ENCODE results near the gene PPP6R1.

Gene PPP6R1

DNA sequence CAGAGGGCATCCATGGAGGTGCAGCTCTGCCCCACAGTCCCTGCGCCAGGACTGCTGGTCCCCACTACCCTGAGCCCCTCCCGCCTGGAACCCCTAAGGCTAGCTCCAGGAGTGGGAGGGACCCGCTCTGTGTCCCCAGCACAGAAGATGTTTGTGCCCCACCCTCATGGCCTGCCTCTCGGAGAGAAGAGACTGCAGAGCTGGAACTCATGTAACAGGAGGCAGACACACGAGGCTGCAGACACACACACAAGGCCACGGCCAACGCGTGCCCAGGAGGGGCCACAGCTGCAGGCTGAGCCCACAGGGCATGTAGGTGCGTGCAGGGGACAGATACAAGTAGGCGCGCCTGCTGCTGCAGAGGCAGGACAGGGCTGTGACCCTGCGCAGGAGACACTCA is 19.8 kb downstream of the PPP6R1 start:
- TF ChIP-seq NFIC (IDR thresholded peaks at IDR 0.05), result no peak

DNA sequence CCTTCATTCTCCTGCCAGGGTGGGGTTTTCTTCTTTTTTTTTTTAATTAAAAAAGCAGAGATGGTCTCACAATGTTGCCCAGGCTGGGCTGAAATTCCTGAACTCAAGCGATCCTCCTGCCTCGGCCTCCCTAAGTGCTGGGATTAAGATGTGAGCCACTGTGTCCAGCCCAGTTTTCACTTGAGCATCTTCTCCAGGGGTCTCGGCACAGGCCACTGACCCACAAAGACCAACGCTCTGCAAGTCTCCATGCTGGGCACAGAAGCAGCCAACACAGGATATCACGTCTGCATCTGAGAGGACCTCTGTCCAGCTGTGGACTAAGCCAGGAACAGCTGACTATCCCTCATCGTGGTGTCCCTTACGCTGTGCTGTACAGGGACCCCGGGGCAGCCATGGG is 20.8 kb downstream of the PPP6R1 start:
- TF ChIP-seq NFIC (IDR thresholded peaks at IDR 0.05), result no peak
- no peak for TF ChIP-seq EGR1 (IDR thresholded peaks at IDR 0.05)
- TF ChIP-seq RAD21 (IDR thresholded peaks at IDR 0.05; ENCODE audit: low read depth), result no peak
- TF ChIP-seq, protein P1, sequence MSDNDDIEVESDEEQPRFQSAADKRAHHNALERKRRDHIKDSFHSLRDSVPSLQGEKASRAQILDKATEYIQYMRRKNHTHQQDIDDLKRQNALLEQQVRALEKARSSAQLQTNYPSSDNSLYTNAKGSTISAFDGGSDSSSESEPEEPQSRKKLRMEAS (IDR thresholded peaks at IDR 0.05), result no peak
- no peak for TF ChIP-seq YY1 (IDR thresholded peaks at IDR 0.05; ENCODE audit: low read depth)
- no peak for TF ChIP-seq TAF1 (IDR thresholded peaks at IDR 0.05; ENCODE audit: low read depth)
- no peak for TF ChIP-seq TEAD4 (IDR thresholded peaks at IDR 0.05)
- TF ChIP-seq, protein P2, sequence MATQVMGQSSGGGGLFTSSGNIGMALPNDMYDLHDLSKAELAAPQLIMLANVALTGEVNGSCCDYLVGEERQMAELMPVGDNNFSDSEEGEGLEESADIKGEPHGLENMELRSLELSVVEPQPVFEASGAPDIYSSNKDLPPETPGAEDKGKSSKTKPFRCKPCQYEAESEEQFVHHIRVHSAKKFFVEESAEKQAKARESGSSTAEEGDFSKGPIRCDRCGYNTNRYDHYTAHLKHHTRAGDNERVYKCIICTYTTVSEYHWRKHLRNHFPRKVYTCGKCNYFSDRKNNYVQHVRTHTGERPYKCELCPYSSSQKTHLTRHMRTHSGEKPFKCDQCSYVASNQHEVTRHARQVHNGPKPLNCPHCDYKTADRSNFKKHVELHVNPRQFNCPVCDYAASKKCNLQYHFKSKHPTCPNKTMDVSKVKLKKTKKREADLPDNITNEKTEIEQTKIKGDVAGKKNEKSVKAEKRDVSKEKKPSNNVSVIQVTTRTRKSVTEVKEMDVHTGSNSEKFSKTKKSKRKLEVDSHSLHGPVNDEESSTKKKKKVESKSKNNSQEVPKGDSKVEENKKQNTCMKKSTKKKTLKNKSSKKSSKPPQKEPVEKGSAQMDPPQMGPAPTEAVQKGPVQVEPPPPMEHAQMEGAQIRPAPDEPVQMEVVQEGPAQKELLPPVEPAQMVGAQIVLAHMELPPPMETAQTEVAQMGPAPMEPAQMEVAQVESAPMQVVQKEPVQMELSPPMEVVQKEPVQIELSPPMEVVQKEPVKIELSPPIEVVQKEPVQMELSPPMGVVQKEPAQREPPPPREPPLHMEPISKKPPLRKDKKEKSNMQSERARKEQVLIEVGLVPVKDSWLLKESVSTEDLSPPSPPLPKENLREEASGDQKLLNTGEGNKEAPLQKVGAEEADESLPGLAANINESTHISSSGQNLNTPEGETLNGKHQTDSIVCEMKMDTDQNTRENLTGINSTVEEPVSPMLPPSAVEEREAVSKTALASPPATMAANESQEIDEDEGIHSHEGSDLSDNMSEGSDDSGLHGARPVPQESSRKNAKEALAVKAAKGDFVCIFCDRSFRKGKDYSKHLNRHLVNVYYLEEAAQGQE (IDR thresholded peaks at IDR 0.05; ENCODE audit: low read depth), result no peak
- no peak for TF ChIP-seq ZBTB7A (IDR thresholded peaks at IDR 0.05; ENCODE audit: low read depth)
- TF ChIP-seq, protein P3, sequence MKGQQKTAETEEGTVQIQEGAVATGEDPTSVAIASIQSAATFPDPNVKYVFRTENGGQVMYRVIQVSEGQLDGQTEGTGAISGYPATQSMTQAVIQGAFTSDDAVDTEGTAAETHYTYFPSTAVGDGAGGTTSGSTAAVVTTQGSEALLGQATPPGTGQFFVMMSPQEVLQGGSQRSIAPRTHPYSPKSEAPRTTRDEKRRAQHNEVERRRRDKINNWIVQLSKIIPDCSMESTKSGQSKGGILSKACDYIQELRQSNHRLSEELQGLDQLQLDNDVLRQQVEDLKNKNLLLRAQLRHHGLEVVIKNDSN (IDR thresholded peaks at IDR 0.05), result no peak

DNA sequence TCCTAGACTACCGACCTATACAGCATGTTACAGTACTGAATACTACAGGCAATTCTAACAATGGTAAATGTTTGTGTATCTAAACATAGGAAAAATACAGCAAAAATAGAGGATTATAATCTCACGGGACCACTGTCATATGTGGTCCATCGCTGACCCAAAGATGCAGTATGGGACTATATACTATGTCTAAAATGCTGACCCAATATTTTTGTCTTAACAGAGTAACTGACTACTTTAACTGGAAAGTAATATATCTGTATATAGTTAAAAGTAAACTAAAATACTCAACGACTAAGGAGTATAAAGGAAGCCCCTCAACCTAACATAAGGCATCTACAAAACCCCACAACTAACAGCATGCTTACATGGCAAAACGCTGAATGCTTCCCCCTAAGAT is 25.8 kb downstream of the PPP6R1 start:
- TF ChIP-seq, protein P2 (IDR thresholded peaks at IDR 0.05; ENCODE audit: low read depth), result no peak
- TF ChIP-seq EP300 (IDR thresholded peaks at IDR 0.05; ENCODE audit: borderline replicate concordance), result no peak

DNA sequence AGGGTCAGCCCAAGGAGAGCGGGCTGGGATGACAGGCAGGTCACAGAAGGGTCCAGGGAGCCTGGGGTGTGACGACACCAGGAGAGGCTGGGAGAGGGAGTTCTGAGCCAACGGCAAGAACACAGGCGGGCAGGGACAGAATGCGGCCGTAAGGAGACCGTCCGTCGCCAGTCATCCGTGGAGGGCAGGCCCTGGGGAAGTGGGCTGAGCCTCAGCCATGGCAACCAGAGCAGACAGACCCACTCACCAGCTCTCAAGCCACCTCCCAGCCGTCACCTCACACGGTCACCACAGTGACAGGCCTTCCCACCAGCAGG is 26.6 kb downstream of the PPP6R1 start:
- TF ChIP-seq TCF12 (IDR thresholded peaks at IDR 0.05; ENCODE audit: low read depth) (no peak), EGR1 (IDR thresholded peaks at IDR 0.05) (no peak), RAD21 (IDR thresholded peaks at IDR 0.05; ENCODE audit: low read depth) (no peak), ZBTB7A (IDR thresholded peaks at IDR 0.05; ENCODE audit: low read depth) (no peak), NFIC (IDR thresholded peaks at IDR 0.05) (no peak), CREB1 (IDR thresholded peaks at IDR 0.05; ENCODE audit: low read depth) (no peak), YY1 (IDR thresholded peaks at IDR 0.05; ENCODE audit: low read depth) (no peak), CEBPB (IDR thresholded peaks at IDR 0.05) (no peak), EP300 (IDR thresholded peaks at IDR 0.05; ENCODE audit: borderline replicate concordance) (no peak), TEAD4 (IDR thresholded peaks at IDR 0.05) (no peak), FOXM1 (IDR thresholded peaks at IDR 0.05; ENCODE audit: borderline replicate concordance, low read depth) (no peak), TAF1 (IDR thresholded peaks at IDR 0.05; ENCODE audit: low read depth) (no peak)
- TF ChIP-seq, protein P2 (IDR thresholded peaks at IDR 0.05; ENCODE audit: low read depth), result no peak
- TF ChIP-seq, protein P1 (IDR thresholded peaks at IDR 0.05), result no peak
- TF ChIP-seq, protein P3 (IDR thresholded peaks at IDR 0.05), result no peak

DNA sequence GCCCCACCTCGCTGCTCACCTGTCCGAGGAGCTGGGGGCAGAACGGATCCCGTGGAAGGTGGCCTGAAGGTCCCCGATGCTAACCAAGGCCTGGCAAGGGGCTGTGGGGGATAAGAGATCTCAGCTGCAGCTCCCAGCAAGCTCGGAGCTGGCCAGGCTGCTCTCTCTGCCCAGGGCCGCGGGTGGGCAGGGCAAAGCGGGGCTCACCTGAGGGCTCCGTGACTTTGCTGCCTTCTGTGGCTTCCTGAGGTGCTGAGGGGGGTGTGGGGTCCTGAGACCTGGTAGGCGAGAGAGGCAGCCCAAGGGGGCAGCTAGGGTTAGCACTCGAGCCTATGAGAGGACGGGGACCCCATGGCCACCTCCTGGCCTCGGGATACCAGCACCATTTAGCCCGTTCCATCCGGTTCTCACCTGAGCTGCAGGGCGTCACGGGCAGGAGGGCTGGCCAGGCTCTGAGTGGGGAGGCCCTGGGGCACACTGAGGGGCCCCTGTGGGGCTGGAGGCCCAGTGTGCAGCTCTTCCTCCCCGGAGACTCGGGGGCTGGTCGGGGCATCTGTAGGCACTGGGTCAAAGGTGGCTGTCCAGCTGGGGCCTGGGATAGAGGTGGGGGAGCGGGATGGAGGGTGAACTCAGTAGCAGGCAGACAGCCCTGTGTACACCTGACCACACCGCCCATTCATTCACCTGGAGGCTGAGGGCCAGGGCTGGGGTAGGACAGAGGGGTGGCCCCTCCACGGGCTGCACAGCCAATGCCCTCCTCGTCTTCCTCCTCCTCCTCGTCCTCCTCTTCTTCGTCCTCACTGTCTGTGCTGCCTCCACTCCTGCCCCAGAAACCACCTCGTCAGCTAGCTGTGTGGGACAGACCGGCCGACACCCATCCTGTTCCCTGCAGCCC is 27.2 kb downstream of the PPP6R1 start:
- TF ChIP-seq, protein P3 (IDR thresholded peaks at IDR 0.05), result no peak
- no peak for TF ChIP-seq YY1 (IDR thresholded peaks at IDR 0.05; ENCODE audit: low read depth)
- no peak for TF ChIP-seq EP300 (IDR thresholded peaks at IDR 0.05; ENCODE audit: borderline replicate concordance)
- TF ChIP-seq, protein P1 (IDR thresholded peaks at IDR 0.05), result no peak
- no peak for TF ChIP-seq TAF1 (IDR thresholded peaks at IDR 0.05; ENCODE audit: low read depth)
- TF ChIP-seq TEAD4 (IDR thresholded peaks at IDR 0.05), result no peak
- no peak for TF ChIP-seq FOXM1 (IDR thresholded peaks at IDR 0.05; ENCODE audit: borderline replicate concordance, low read depth)
- TF ChIP-seq NFIC (IDR thresholded peaks at IDR 0.05), result no peak
- no peak for TF ChIP-seq ZBTB7A (IDR thresholded peaks at IDR 0.05; ENCODE audit: low read depth)
- TF ChIP-seq RAD21 (IDR thresholded peaks at IDR 0.05; ENCODE audit: low read depth), result no peak
- no peak for TF ChIP-seq EGR1 (IDR thresholded peaks at IDR 0.05)
- no peak for TF ChIP-seq CREB1 (IDR thresholded peaks at IDR 0.05; ENCODE audit: low read depth)
- TF ChIP-seq, protein P2 (IDR thresholded peaks at IDR 0.05; ENCODE audit: low read depth), result no peak
- no peak for TF ChIP-seq TCF12 (IDR thresholded peaks at IDR 0.05; ENCODE audit: low read depth)
- TF ChIP-seq CEBPB (IDR thresholded peaks at IDR 0.05), result no peak

Measured in Ishikawa (cell line).